Parathyroid adenoma (tissue), 2 donors: ENCODE data around the gene CD79B.

Experiments used
- H2AFZ ChIP-seq: fragments of 300-600 bp; sonication (generic); one replicate; pipeline ENCODE4 v1.7.0; 2017; ENCODE audit warnings: antibody characterized with exemption, mild to moderate bottlenecking
- H3K27ac ChIP-seq: fragments of 300-600 bp; sonication (generic); one replicate; pipeline ENCODE4 v1.7.0; 2017
- H3K27me3 ChIP-seq: fragments of 300-600 bp; sonication (generic); one replicate; pipeline ENCODE4 v1.7.0; 2017; ENCODE audit warnings: low read length; ENCODE audit not compliant: control insufficient read depth, insufficient read depth
- H3K36me3 ChIP-seq: fragments of 300-600 bp; sonication (generic); one replicate; pipeline ENCODE4 v1.7.0; 2017; ENCODE audit warnings: low read length; ENCODE audit not compliant: control insufficient read depth, insufficient read depth
- H3K4me1 ChIP-seq: fragments of 300-600 bp; sonication (generic); one replicate; pipeline ENCODE4 v1.7.0; 2017; ENCODE audit warnings: control low read depth
- H3K4me2 ChIP-seq: fragments of 300-600 bp; sonication (generic); one replicate; pipeline ENCODE4 v1.7.0; 2017; ENCODE audit warnings: low read length
- H3K4me3 ChIP-seq: fragments of 300-600 bp; sonication (generic); one replicate; pipeline ENCODE4 v1.7.0; 2017; ENCODE audit warnings: low read depth, low read length
- H3K79me2 ChIP-seq: fragments of 300-600 bp; sonication (generic); one replicate; pipeline ENCODE4 v1.7.0; 2017; ENCODE audit warnings: control low read depth
- H3K9ac ChIP-seq: fragments of 300-600 bp; sonication (generic); one replicate; pipeline ENCODE4 v1.7.0; 2017; ENCODE audit warnings: mild to moderate bottlenecking
- H3K9me3 ChIP-seq: fragments of 300-600 bp; sonication (generic); one replicate; pipeline ENCODE4 v1.7.0; 2017; ENCODE audit warnings: low read length; ENCODE audit not compliant: control insufficient read depth
- TF ChIP-seq, protein P1 (sequence below): fragments of 300-600 bp; sonication (generic); IDR thresholded peaks from one replicate; pipeline ENCODE4 v1.7.0; 2017; ENCODE audit warnings: antibody characterized with exemption, mild to moderate bottlenecking
- donor health status: primary hyperparathyroidism.

Gene CD79B

GRCh38 chr17:63945784-63946439, 13.8 kb upstream of the CD79B start:
- Histone ChIP-seq H3K27ac (no peak overlapping the region), H3K9me3 (no peaks in the 10 kb centered on the region), H2AFZ (no peak overlapping the region), H3K79me2 (no peaks in the 10 kb centered on the region), H3K4me2 (no peak overlapping the region), H3K27me3 (no peaks in the 10 kb centered on the region), H3K4me1 (peaks cover 3% of the 10 kb centered on the region), H3K36me3 (no peaks in the 10 kb centered on the region), H3K9ac (no peak overlapping the region), H3K4me3 (no peak overlapping the region)
- TF ChIP-seq, protein P1, sequence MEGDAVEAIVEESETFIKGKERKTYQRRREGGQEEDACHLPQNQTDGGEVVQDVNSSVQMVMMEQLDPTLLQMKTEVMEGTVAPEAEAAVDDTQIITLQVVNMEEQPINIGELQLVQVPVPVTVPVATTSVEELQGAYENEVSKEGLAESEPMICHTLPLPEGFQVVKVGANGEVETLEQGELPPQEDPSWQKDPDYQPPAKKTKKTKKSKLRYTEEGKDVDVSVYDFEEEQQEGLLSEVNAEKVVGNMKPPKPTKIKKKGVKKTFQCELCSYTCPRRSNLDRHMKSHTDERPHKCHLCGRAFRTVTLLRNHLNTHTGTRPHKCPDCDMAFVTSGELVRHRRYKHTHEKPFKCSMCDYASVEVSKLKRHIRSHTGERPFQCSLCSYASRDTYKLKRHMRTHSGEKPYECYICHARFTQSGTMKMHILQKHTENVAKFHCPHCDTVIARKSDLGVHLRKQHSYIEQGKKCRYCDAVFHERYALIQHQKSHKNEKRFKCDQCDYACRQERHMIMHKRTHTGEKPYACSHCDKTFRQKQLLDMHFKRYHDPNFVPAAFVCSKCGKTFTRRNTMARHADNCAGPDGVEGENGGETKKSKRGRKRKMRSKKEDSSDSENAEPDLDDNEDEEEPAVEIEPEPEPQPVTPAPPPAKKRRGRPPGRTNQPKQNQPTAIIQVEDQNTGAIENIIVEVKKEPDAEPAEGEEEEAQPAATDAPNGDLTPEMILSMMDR = no peak

GRCh38 chr17:63944736-63945499, 12.8 kb upstream of the CD79B start:
- no peaks in the 10 kb centered on the region for H3K9me3 ChIP-seq
- TF ChIP-seq, protein P1 = no peak

DNA sequence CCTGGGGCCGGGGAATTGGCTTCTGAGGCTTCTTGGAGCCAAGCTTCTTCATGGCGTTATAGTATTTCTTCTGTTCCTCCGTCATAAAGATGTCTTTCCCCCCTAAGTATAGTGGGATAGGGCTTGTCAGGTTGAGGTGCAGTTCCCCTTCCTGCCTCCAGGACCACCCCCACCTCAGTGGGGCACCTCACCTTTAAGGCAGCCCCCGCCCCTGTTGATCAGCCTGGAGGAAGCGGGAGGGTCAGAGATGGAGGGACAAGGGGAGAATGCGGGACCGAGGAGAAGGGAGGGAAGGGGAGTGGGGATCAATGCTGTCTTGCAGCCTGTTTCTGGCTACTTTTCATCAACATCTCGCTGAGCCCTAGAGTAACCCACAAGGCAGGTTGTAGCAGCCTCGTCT, 11.6 kb upstream of the CD79B start:
- H3K79me2 ChIP-seq = no peaks in the 10 kb centered on the region
- no peaks in the 10 kb centered on the region for H3K27me3 ChIP-seq
- H2AFZ ChIP-seq = no peak overlapping the region
- no peak overlapping the region for H3K27ac ChIP-seq
- H3K9ac ChIP-seq = no peak overlapping the region
- no peak overlapping the region for H3K4me2 ChIP-seq
- H3K36me3 ChIP-seq = no peaks in the 10 kb centered on the region
- no peaks in the 10 kb centered on the region for H3K9me3 ChIP-seq
- no peak overlapping the region for H3K4me3 ChIP-seq
- peaks cover 3% of the 10 kb centered on the region for H3K4me1 ChIP-seq
- TF ChIP-seq, protein P1 = no peak

More at GRCh38 chr17:63944736-63945499, 12.8 kb upstream of the CD79B start:
- H3K9ac ChIP-seq = no peak overlapping the region
- H3K4me2 ChIP-seq = no peak overlapping the region
- H3K4me3 ChIP-seq = no peak overlapping the region
- no peaks in the 10 kb centered on the region for H3K79me2 ChIP-seq
- no peak overlapping the region for H2AFZ ChIP-seq
- H3K27ac ChIP-seq = no peak overlapping the region
- H3K36me3 ChIP-seq = no peaks in the 10 kb centered on the region
- H3K4me1 ChIP-seq = peaks cover 3% of the 10 kb centered on the region
- no peaks in the 10 kb centered on the region for H3K27me3 ChIP-seq

DNA sequence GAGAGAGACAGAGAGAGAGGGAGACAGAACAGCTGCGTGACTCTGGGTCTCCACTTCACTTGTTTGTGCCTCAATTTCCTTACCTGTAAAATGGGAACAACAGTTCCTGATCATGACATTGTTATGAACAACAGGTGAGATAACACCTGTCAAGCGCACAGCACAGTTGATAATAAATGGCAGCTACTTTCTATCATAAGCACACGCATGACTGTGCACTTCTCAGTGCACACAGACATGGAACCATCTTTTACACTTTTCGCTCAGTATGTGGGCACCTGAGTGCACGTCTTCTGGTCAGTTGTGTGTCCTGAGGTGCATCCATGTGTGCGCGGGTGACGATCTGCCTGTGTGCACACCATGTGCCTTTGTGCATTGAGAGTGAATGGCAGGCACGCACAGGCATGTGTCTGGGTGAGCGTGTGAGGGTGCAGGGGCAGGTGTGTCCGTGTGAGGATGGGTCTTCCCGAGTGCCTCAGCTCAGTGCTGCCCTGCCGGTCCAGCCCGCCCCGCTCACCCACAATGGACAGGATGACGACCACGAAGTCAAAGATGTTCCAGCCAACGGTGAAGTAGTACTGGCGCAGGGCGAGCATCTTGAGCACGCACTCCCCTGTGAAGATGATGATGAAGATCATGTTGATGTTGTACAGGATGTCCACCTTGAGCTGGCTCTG, 10.3 kb upstream of the CD79B start:
- Histone ChIP-seq H3K79me2 (no peaks in the 10 kb centered on the region), H3K27me3 (no peaks in the 10 kb centered on the region), H3K9ac (no peak overlapping the region), H2AFZ (no peak overlapping the region), H3K36me3 (no peaks in the 10 kb centered on the region), H3K4me2 (no peak overlapping the region), H3K4me1 (peaks cover 3% of the 10 kb centered on the region), H3K4me3 (no peak overlapping the region), H3K9me3 (no peaks in the 10 kb centered on the region), H3K27ac (no peak overlapping the region)
- TF ChIP-seq, protein P1 = no peak
